HepG2 (cell line): ENCODE results near the gene CDKN3. TPM values are rescaled to one million over a fixed set of nuclear protein-coding genes. Genes with fewer than 3 reads are reported as not detected.
A peak's percentile ranks its signal among the peaks of the same experiment; 100 is the strongest.

Experiments used
- ERF ChIP-seq: IDR thresholded peaks from 2 replicates; pipeline ENCODE4 v1.6.1; 2018; ENCODE audit warnings: missing biosample characterization, missing genetic modification reagents
- HMGXB3 ChIP-seq: sonication (generic); formaldehyde crosslinking; IDR thresholded peaks from 2 replicates; pipeline ENCODE4 v1.4.0; 2020; ENCODE audit warnings: missing genetic modification reagents, borderline replicate concordance
- HNF4A ChIP-seq: sonication (generic); formaldehyde crosslinking; IDR thresholded peaks from 2 replicates; pipeline ENCODE4 v1.4.0; 2020; ENCODE audit warnings: missing genetic modification reagents
- HNRNPH1 ChIP-seq: fragments of 200-400 bp; formaldehyde crosslinking; optimal IDR thresholded peaks from 2 replicates; pipeline ENCODE3; 2017; ENCODE audit warnings: mild to moderate bottlenecking, low read depth, low read length
- IKZF5 ChIP-seq: IDR thresholded peaks from 2 replicates; pipeline ENCODE4 v1.6.1; 2018; ENCODE audit warnings: missing genetic modification reagents, mild to moderate bottlenecking, missing compliant biosample characterization
- NR2C2 ChIP-seq: sonication (generic); formaldehyde crosslinking; IDR thresholded peaks from 2 replicates; pipeline ENCODE4 v1.4.0; 2020; ENCODE audit warnings: missing genetic modification reagents, mild to moderate bottlenecking, moderate library complexity, borderline replicate concordance
- PAF1 ChIP-seq: IDR thresholded peaks from 2 replicates; pipeline ENCODE4 v1.6.1; 2016; ENCODE audit warnings: missing genetic modification reagents, missing compliant biosample characterization
- POLR2A ChIP-seq, 2 experiments: IDR thresholded peaks; 2 replicates each; pipeline ENCODE4 v1.6.1; 2011; ENCODE audit warnings: low read depth in 2 of 2, low read length in 2 of 2, mild to moderate bottlenecking in 1 of 2, moderate library complexity in 1 of 2; ENCODE audit not compliant: insufficient read depth in 1 of 2
- SP5 ChIP-seq: IDR thresholded peaks from 2 replicates; pipeline ENCODE4 v1.6.1; 2016; ENCODE audit warnings: low read depth, borderline replicate concordance
- TEAD3 ChIP-seq: optimal IDR thresholded peaks from 2 replicates; pipeline ENCODE3; 2016; ENCODE audit warnings: borderline replicate concordance
- U2AF1 ChIP-seq: fragments of 200-400 bp; formaldehyde crosslinking; optimal IDR thresholded peaks from 2 replicates; pipeline ENCODE3; 2017; ENCODE audit warnings: mild to moderate bottlenecking, low read depth, low read length
- UBTF ChIP-seq: sonication (generic); formaldehyde crosslinking; IDR thresholded peaks from 2 replicates; pipeline ENCODE4 v1.4.0; 2020; ENCODE audit warnings: mild to moderate bottlenecking, missing genetic modification reagents
- ZBTB10 ChIP-seq: sonication (generic); formaldehyde crosslinking; IDR thresholded peaks from 2 replicates; pipeline ENCODE4 v1.4.0; 2020; ENCODE audit warnings: missing genetic modification reagents, borderline replicate concordance
- ZFP62 ChIP-seq: sonication (generic); formaldehyde crosslinking; IDR thresholded peaks from 2 replicates; pipeline ENCODE4 v1.4.0; 2020; ENCODE audit warnings: missing genetic modification reagents
- ZNF20 ChIP-seq: sonication (generic); formaldehyde crosslinking; IDR thresholded peaks from 2 replicates; pipeline ENCODE4 v1.4.0; 2020; ENCODE audit warnings: mild to moderate bottlenecking, moderate library complexity, missing genetic modification reagents
- ZNF547 ChIP-seq: sonication (generic); formaldehyde crosslinking; IDR thresholded peaks from 2 replicates; pipeline ENCODE4 v1.5.1; 2020; ENCODE audit warnings: mild to moderate bottlenecking, missing genetic modification reagents
- ZNF607 ChIP-seq: sonication (generic); formaldehyde crosslinking; IDR thresholded peaks from 2 replicates; pipeline ENCODE4 v1.5.1; 2020; ENCODE audit warnings: missing genetic modification reagents, mild to moderate bottlenecking, borderline replicate concordance
- ZNF761 ChIP-seq: sonication (generic); formaldehyde crosslinking; conservative IDR thresholded peaks from 2 replicates; pipeline ENCODE4 v1.4.0; 2020; ENCODE audit warnings: mild to moderate bottlenecking, missing genetic modification reagents
- ZNF800 ChIP-seq: sonication (generic); formaldehyde crosslinking; IDR thresholded peaks from 2 replicates; pipeline ENCODE4 v1.4.0; 2020; ENCODE audit warnings: missing genetic modification reagents
- polyA plus RNA-seq, 8 experiments: library from polyadenylated mRNA; depleted of rRNA in 3 of 8; stranded (reverse) in 7 of 8; unstranded in 1 of 8; fragments of >200 nt; fragmentation: Illumina TruSeq in 4 of 8; extraction: Trizol in 4 of 8; gene quantifications; 2 replicates each; pipeline versions ENCODE4 v1.2.1 to v1.2.3, GENCODE V29; 2011 to 2016; ENCODE audit warnings: low read depth in 4 of 8, missing spikeins in 1 of 8, mixed read lengths in 1 of 8; ENCODE audit not compliant: insufficient read depth in 1 of 8
- total RNA-seq, 5 experiments: library from RNA; depleted of rRNA; stranded (reverse); fragments of >200 nt; fragmentation: Illumina TruSeq; extraction: Trizol; gene quantifications; 2 replicates each; pipeline ENCODE4 v1.2.3, GENCODE V29; 2016; ENCODE audit warnings: low read depth in 1 of 5

Gene CDKN3
- total and polyA plus RNA-seq, 2 of the 13 experiments (the other 11 are each of a cell fraction or from before 2014, with no cell fraction given) = 63.0 to 88.9 TPM

GRCh38 chr14:54440476-54440872 lies 43.7 kb downstream of the CDKN3 start (continued):
- no peak for TF ChIP-seq UBTF
- TF ChIP-seq ZNF20 = no peak
- no peak for TF ChIP-seq NR2C2 (CRISPR knock-in tag)
- no peak for TF ChIP-seq HMGXB3 (CRISPR knock-in tag)
- TF ChIP-seq ZNF761 (CRISPR knock-in tag) = no peak
- TF ChIP-seq POLR2A (IDR thresholded peaks at IDR 0.05; ENCODE audit: insufficient read depth in 1 of 2, low read depth in 2 of 2, low read length in 2 of 2) = 0 out of 4 replicates have a peak, but pooled peaks of 1 of the 2 experiments have one; percentile 11
- no peak for TF ChIP-seq PAF1 (CRISPR knock-in tag)
- 0 out of 2 replicates have a peak, but pooled peaks have one; percentile 35 for TF ChIP-seq IKZF5 (CRISPR knock-in tag)
- TF ChIP-seq ZBTB10 (CRISPR knock-in tag) = no peak
- no peak for TF ChIP-seq ZNF800
- TF ChIP-seq ZNF607 (CRISPR knock-in tag) = no peak
- TF ChIP-seq SP5 (CRISPR knock-in tag) = no peak
- peak; percentile 5 for TF ChIP-seq TEAD3
- TF ChIP-seq U2AF1 = peak; percentile 9
- no peak for TF ChIP-seq ZNF547
- peak; percentile 7; the same call in 1 of the 2 replicates for TF ChIP-seq HNF4A (CRISPR knock-in tag)
- no peak for TF ChIP-seq HNRNPH1
- no peak for TF ChIP-seq ZFP62 (CRISPR knock-in tag)
- TF ChIP-seq ERF (CRISPR knock-in tag) = peak; percentile 43; the same call in 1 of the 2 replicates
